Calu3 (cell line): ENCODE measurements around the gene KCNQ5. TPM values are rescaled to one million over a fixed set of nuclear protein-coding genes. Genes with fewer than 3 reads are reported as not detected.

Experiments
- BruUV-seq: library from RNA; stranded (reverse); fragments of 400-500 nt; replicated peaks from 2 replicates; lab custom pipeline; 2021; lab: Mats Ljungman, UMichigan
- CTCF ChIA-PET: fragments of 300-600 bp; sonication (Branson Sonifier 250); formaldehyde crosslinking; loops from one replicate; lab custom pipeline; 2022; ENCODE audit warnings: antibody characterized with exemption; lab: Charles Lee
- DNase-seq: peaks from one replicate; pipeline ENCODE4 v3.0.0; 2022
- H3K27ac Mint-ChIP-seq: one replicate; pipeline ENCODE4 v1.8.0; 2022; ENCODE audit warnings: mixed read lengths; ENCODE audit not compliant: unreplicated experiment
- H3K27me3 Mint-ChIP-seq: one replicate; pipeline ENCODE4 v1.8.0; 2022; ENCODE audit warnings: mixed read lengths; ENCODE audit not compliant: unreplicated experiment
- H3K36me3 Mint-ChIP-seq: one replicate; pipeline ENCODE4 v1.8.0; 2022; ENCODE audit warnings: mild to moderate bottlenecking, moderate library complexity, mixed read lengths; ENCODE audit not compliant: insufficient read depth, unreplicated experiment
- H3K4me1 Mint-ChIP-seq: one replicate; pipeline ENCODE4 v1.8.0; 2022; ENCODE audit warnings: mild to moderate bottlenecking, low read depth, mixed read lengths; ENCODE audit not compliant: unreplicated experiment
- H3K4me3 Mint-ChIP-seq: one replicate; pipeline ENCODE4 v1.8.0; 2022; ENCODE audit warnings: mild to moderate bottlenecking, low read depth, moderate library complexity, mixed read lengths; ENCODE audit not compliant: unreplicated experiment
- H3K9me3 Mint-ChIP-seq: one replicate; pipeline ENCODE4 v1.8.0; 2022; ENCODE audit warnings: low read depth, mixed read lengths; ENCODE audit not compliant: unreplicated experiment
- CTCF ChIP-seq: fragments of 200-600 bp; IDR thresholded peaks from one replicate; pipeline ENCODE4 v1.8.0; 2022; ENCODE audit warnings: antibody characterized with exemption; ENCODE audit not compliant: unreplicated experiment
- intact Hi-C: fragments of 100-400 bp; cut with micrococcal nuclease; formaldehyde crosslinking; loops from one replicate; pipeline ENCODE4 v1.10.0; 2022; ENCODE audit not compliant: unreplicated experiment
- total RNA-seq: library from RNA; stranded (reverse); gene quantifications from 2 replicates; pipeline ENCODE4 v1.2.3, GENCODE V29; 2022

Gene KCNQ5
- total RNA-seq, 1 experiment from 2014 or later, result not detected

- H3K36me3 Mint-ChIP-seq, result no peaks in the 10 kb centered on the region
- DNase-seq, result no peak
- CTCF ChIA-PET, result no interaction called here
- H3K4me3 Mint-ChIP-seq, result no peak overlapping the region
- H3K4me1 Mint-ChIP-seq, result no peaks in the 10 kb centered on the region
- no peaks in the 10 kb centered on the region for H3K9me3 Mint-ChIP-seq
- intact Hi-C loops, result no loop called here
- BruUV-seq, result no TSS peak
- H3K27me3 Mint-ChIP-seq, result no peaks in the 10 kb centered on the region
- no peak for TF ChIP-seq CTCF
- H3K27ac Mint-ChIP-seq, result no peak overlapping the region
Observed at GRCh38 chr6:72835749-72836148, 213.9 kb downstream of the KCNQ5 start.

GRCh38 chr6:72836971-72837370 lies 215.1 kb downstream of the KCNQ5 start:
- no peaks in the 10 kb centered on the region for H3K4me1 Mint-ChIP-seq
- intact Hi-C loops, result no loop called here
- H3K36me3 Mint-ChIP-seq, result no peaks in the 10 kb centered on the region
- CTCF ChIA-PET, result no interaction called here
- H3K4me3 Mint-ChIP-seq, result no peak overlapping the region
- no peaks in the 10 kb centered on the region for H3K9me3 Mint-ChIP-seq
- no peak for TF ChIP-seq CTCF
- no peak for DNase-seq
- BruUV-seq, result no TSS peak
- no peak overlapping the region for H3K27ac Mint-ChIP-seq
- no peaks in the 10 kb centered on the region for H3K27me3 Mint-ChIP-seq

DNA sequence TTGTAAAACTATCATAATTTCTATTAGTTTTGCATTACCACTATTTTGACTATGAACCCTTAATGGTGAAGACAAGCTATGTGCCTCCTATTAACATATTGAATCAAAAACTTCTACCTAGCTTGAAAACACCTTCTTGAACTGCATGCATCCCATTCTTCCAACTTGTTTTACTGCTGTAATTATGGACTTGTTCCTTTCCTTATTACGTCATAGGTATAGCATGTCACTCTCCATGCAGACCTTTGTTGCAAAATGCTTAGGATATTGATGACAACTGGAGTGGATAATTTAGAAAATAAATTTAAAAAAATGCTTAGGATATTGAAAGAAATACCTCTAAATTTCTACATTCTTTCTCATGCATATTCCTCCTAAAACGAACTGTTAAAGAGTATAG lies 219.3 kb downstream of the KCNQ5 start:
- no TSS peak for BruUV-seq
- intact Hi-C loops, result no loop called here

DNA sequence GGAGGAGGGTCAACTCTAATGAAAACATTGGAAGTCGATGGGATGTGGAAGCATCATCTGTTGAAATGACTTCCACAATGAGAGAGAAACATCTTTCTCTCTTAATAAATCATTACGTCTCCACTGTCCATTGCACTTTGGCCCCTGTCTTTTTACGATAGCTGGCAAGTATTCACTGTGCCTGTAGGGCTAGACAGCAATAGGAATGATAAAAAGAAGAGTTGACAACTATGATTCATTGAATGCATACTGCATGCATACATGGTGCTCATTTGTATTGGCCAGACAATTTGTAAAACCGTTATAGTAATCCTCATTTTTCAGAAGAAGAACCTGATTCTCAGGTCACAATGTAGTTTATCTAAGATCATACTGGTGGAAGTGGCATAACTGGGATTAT lies 220.3 kb downstream of the KCNQ5 start:
- Mint-ChIP-seq H3K27me3 (no peaks in the 10 kb centered on the region), H3K4me1 (no peaks in the 10 kb centered on the region), H3K9me3 (no peaks in the 10 kb centered on the region), H3K27ac (no peak overlapping the region), H3K36me3 (no peaks in the 10 kb centered on the region), H3K4me3 (no peak overlapping the region)
- DNase-seq, result no peak
- intact Hi-C loops, result no loop called here
- no peak for TF ChIP-seq CTCF
- CTCF ChIA-PET, result no interaction called here
- BruUV-seq, result no TSS peak

More for the DNA sequence above, 219.3 kb downstream of the KCNQ5 start:
- H3K36me3 Mint-ChIP-seq, result no peaks in the 10 kb centered on the region
- no peak overlapping the region for H3K4me3 Mint-ChIP-seq
- no peak for DNase-seq
- no peaks in the 10 kb centered on the region for H3K9me3 Mint-ChIP-seq
- no peak for TF ChIP-seq CTCF
- H3K27ac Mint-ChIP-seq, result no peak overlapping the region
- CTCF ChIA-PET, result no interaction called here
- no peaks in the 10 kb centered on the region for H3K27me3 Mint-ChIP-seq
- H3K4me1 Mint-ChIP-seq, result no peaks in the 10 kb centered on the region
